Activated CD4-positive, alpha-beta T cell treated with anti-CD3 and anti-CD28 coated beads for 24 hours (primary cell): ENCODE results near the gene SLC24A3.

Experiments used
- DNase-seq, 2 donors: peaks; one replicate each; pipeline ENCODE4 v3.0.0-alpha.2; 2020; ENCODE audit warnings: low read depth in 2 of 2

The SLC24A3 gene

GRCh38 chr20:19384940-19385339 lies 172.5 kb downstream of the SLC24A3 start:
- no peak for DNase-seq

- no peak for DNase-seq
These were observed 174.8 kb downstream of the SLC24A3 start for GRCh38 chr20:19387251-19387650.

GRCh38 chr20:19392344-19393130 lies 180.1 kb downstream of the SLC24A3 start:
- no peak for DNase-seq

- DNase-seq = no peak
These were observed 184.1 kb downstream of the SLC24A3 start for GRCh38 chr20:19396460-19397081.

GRCh38 chr20:19397226-19397625 lies 184.8 kb downstream of the SLC24A3 start:
- DNase-seq = no peak

- no peak for DNase-seq
These were observed 185.2 kb downstream of the SLC24A3 start for GRCh38 chr20:19397666-19398065.

GRCh38 chr20:19401096-19401495 lies 188.7 kb downstream of the SLC24A3 start:
- no peak for DNase-seq

- DNase-seq = no peak
These were observed 191.1 kb downstream of the SLC24A3 start for GRCh38 chr20:19403549-19403948.

GRCh38 chr20:19404826-19405225 lies 192.4 kb downstream of the SLC24A3 start:
- no peak for DNase-seq

GRCh38 chr20:19405958-19406357 lies 193.5 kb downstream of the SLC24A3 start:
- no peak for DNase-seq

GRCh38 chr20:19406381-19406780 lies 193.9 kb downstream of the SLC24A3 start:
- no peak for DNase-seq

- DNase-seq = no peak
These were observed 194.8 kb downstream of the SLC24A3 start for GRCh38 chr20:19407196-19407595.

- no peak for DNase-seq
These were observed 195.3 kb downstream of the SLC24A3 start for GRCh38 chr20:19407736-19408135.

GRCh38 chr20:19408971-19409370 lies 196.5 kb downstream of the SLC24A3 start:
- DNase-seq = no peak

- no peak for DNase-seq
These were observed 199.4 kb downstream of the SLC24A3 start for GRCh38 chr20:19411811-19412210.

GRCh38 chr20:19412254-19412653 lies 199.8 kb downstream of the SLC24A3 start:
- no peak for DNase-seq

GRCh38 chr20:19414600-19414999 lies 202.2 kb downstream of the SLC24A3 start:
- no peak for DNase-seq

GRCh38 chr20:19415786-19416185 lies 203.3 kb downstream of the SLC24A3 start:
- DNase-seq = no peak

GRCh38 chr20:19416627-19417026 lies 204.2 kb downstream of the SLC24A3 start:
- no peak for DNase-seq

GRCh38 chr20:19419396-19419795 lies 207.0 kb downstream of the SLC24A3 start:
- DNase-seq = no peak

- DNase-seq = no peak
These were observed 210.9 kb downstream of the SLC24A3 start for GRCh38 chr20:19423097-19423899.

- no peak for DNase-seq
These were observed 211.6 kb downstream of the SLC24A3 start for GRCh38 chr20:19423900-19424620.
